ENCODE data around the gene FAM72B.
"Not testable (repeated sequence)": the region's sequence is repeated elsewhere in the genome, so short reads cannot be mapped to it uniquely, and the experiment has no call there.

FAM72B gene

GRCh38 chr1:121152788-121153187 is 31.4 kb downstream of the FAM72B start:
- not testable (repeated sequence) for DNase-seq (ENCODE audit: low spot score)

GRCh38 chr1:121151294-121151693 is 32.8 kb downstream of the FAM72B start:
- not testable (repeated sequence) for DNase-seq (ENCODE audit: low spot score)

GRCh38 chr1:121148489-121149190 is 35.5 kb downstream of the FAM72B start:
- DNase-seq (ENCODE audit: low spot score), result not testable (repeated sequence)

- not testable (repeated sequence) for DNase-seq (ENCODE audit: low spot score)
These were observed 43.7 kb downstream of the FAM72B start for GRCh38 chr1:121140393-121140792.

GRCh38 chr1:121131494-121131893 is 52.6 kb downstream of the FAM72B start:
- not testable (repeated sequence) for DNase-seq (ENCODE audit: low spot score)

- DNase-seq (ENCODE audit: low spot score), result not testable (repeated sequence)
These were observed 65.7 kb downstream of the FAM72B start for GRCh38 chr1:121118480-121118824.
